Measurements from ENCODE around the gene LRRFIP1. TPM values are rescaled to one million over a fixed set of nuclear protein-coding genes. Genes with fewer than 3 reads are reported as not detected.

The LRRFIP1 gene
- total and polyA plus RNA-seq, 9 donors: 27.4 to 71.1 (median 56.1) TPM

DNA sequence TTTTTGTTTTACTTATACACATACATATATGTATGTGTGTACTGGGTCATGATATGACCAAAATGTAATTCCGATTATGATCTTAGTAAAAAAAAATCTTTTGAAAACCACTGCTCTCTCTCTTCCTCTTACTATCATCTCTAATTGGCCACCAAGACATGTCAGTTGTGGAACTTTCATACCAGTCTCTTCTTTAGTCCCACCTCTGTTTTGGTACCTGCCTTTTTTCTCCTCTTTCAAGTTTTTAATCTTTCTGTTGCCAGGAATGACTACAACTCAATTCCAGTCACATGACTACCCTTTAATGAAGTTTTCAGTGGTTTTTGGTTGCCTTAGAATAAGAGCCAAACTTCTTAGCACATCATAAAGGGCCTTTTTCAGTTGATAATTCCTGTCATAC, 188.2 kb downstream of the LRRFIP1 start:
- no peak overlapping the region for H3K4me3 ChIP-seq
- H3K36me3 ChIP-seq: no peaks in the 10 kb centered on the region
- no peak for DNase-seq
- no peaks in the 10 kb centered on the region for H3K27me3 ChIP-seq
- H3K9me3 ChIP-seq: no peaks in the 10 kb centered on the region
- 80 to 89% (median 83%) methylated on average over 1 of the region's 1 CpG for WGBS, 3 donors
- no peak overlapping the region for H3K27ac ChIP-seq
- H3K4me1 ChIP-seq (ENCODE audit: insufficient read depth): no peaks in the 10 kb centered on the region
- intact Hi-C loops (cut with DNase I): no loop called here
- TF ChIP-seq, protein P1, sequence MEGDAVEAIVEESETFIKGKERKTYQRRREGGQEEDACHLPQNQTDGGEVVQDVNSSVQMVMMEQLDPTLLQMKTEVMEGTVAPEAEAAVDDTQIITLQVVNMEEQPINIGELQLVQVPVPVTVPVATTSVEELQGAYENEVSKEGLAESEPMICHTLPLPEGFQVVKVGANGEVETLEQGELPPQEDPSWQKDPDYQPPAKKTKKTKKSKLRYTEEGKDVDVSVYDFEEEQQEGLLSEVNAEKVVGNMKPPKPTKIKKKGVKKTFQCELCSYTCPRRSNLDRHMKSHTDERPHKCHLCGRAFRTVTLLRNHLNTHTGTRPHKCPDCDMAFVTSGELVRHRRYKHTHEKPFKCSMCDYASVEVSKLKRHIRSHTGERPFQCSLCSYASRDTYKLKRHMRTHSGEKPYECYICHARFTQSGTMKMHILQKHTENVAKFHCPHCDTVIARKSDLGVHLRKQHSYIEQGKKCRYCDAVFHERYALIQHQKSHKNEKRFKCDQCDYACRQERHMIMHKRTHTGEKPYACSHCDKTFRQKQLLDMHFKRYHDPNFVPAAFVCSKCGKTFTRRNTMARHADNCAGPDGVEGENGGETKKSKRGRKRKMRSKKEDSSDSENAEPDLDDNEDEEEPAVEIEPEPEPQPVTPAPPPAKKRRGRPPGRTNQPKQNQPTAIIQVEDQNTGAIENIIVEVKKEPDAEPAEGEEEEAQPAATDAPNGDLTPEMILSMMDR (IDR thresholded peaks at IDR 0.05): no peak
- TF ChIP-seq EP300 (IDR thresholded peaks at IDR 0.05): no peak
- TF ChIP-seq POLR2A (IDR thresholded peaks at IDR 0.05): no peak

DNA sequence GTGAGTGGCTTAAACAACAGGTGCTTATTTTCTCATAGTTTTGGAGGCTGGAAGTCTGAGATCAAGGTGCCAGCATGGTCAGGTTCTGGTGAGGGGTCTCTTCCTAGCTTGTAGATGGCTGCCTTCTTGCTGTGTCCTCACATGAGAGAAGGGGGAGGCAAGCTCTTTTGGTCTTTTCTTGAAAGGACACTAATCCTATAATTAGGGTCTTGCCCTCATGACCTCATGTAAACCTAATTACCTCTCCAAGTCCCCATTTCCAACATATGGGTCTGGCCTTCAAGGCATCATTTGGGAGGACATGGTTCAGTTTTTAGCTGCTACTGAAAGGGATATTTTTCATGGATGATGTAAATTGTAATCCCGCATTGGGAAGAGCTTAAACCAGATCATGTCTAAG, 189.1 kb downstream of the LRRFIP1 start:
- H3K9me3 ChIP-seq: no peaks in the 10 kb centered on the region
- no peaks in the 10 kb centered on the region for H3K36me3 ChIP-seq
- H3K4me1 ChIP-seq (ENCODE audit: insufficient read depth): no peaks in the 10 kb centered on the region
- intact Hi-C loops (cut with DNase I): no loop called here
- TF ChIP-seq POLR2A (IDR thresholded peaks at IDR 0.05) (no peak), EP300 (IDR thresholded peaks at IDR 0.05) (no peak)
- TF ChIP-seq, protein P1 (IDR thresholded peaks at IDR 0.05): no peak
- H3K27ac ChIP-seq: no peak overlapping the region
- DNase-seq: no peak
- WGBS, 3 donors: 89 to 96% (median 92%) methylated on average over 1 of the region's 1 CpG
- H3K4me3 ChIP-seq: no peak overlapping the region
- H3K27me3 ChIP-seq: no peaks in the 10 kb centered on the region

DNA sequence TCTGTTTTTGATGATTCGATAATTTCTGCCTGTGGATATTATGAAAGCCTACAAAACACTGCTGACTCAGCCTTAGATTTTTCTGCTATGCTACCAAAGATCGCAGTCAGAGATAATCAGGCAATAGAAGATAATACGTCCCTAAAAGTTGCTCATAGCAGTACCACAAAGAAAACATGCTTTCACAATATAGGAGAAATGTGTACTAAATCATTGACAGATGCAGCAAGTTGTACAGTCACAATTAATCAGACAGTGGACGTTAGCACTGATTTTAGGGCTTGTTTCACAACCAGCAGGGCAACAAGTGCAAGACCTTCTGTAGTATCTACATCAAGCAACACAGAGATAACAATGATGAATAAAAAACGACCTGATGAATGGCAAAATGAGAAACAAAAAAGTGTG, 190.7 kb downstream of the LRRFIP1 start:
- H3K9me3 ChIP-seq: no peaks in the 10 kb centered on the region
- intact Hi-C loops (cut with DNase I): no loop called here
- TF ChIP-seq POLR2A (IDR thresholded peaks at IDR 0.05) (no peak), EP300 (IDR thresholded peaks at IDR 0.05) (no peak)
- TF ChIP-seq, protein P1 (IDR thresholded peaks at IDR 0.05): no peak
- no peak for DNase-seq
- H3K4me1 ChIP-seq (ENCODE audit: insufficient read depth): no peaks in the 10 kb centered on the region
- H3K4me3 ChIP-seq: no peak overlapping the region
- H3K27ac ChIP-seq: no peak overlapping the region
- no peaks in the 10 kb centered on the region for H3K27me3 ChIP-seq
- 58 to 62% (median 59%) methylated on average over 5 of the region's 5 CpGs for WGBS, 3 donors
- H3K36me3 ChIP-seq: no peaks in the 10 kb centered on the region

DNA sequence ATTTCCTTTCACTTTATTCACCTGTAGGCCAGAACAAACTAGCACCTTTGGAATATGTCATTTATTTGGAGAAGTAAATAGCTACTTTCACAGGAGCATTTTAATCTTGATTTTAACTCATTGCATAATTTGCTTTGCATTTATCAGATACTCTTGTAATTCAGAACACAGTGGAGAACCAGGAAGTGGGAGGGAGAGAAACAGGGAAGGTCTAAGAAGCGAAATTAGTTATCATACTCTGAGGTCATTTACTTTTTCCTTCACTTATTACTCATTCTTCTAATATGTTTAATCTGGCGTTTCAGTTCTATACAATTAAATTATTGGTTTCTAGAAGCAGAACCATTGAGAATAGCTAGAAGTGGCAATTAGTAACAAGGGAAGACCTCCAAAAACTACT, 191.8 kb downstream of the LRRFIP1 start:
- Histone ChIP-seq H3K4me3 (no peak overlapping the region), H3K27ac (no peak overlapping the region), H3K4me1 (ENCODE audit: insufficient read depth) (no peaks in the 10 kb centered on the region), H3K9me3 (no peaks in the 10 kb centered on the region), H3K36me3 (no peaks in the 10 kb centered on the region), H3K27me3 (no peaks in the 10 kb centered on the region)
- intact Hi-C loops (cut with DNase I): no loop called here
- TF ChIP-seq, protein P1 (IDR thresholded peaks at IDR 0.05): no peak
- TF ChIP-seq EP300 (IDR thresholded peaks at IDR 0.05) (no peak), POLR2A (IDR thresholded peaks at IDR 0.05) (no peak)
- DNase-seq: no peak
- 79 to 89% (median 85%) methylated on average over 2 of the region's 2 CpGs for WGBS, 3 donors

DNA sequence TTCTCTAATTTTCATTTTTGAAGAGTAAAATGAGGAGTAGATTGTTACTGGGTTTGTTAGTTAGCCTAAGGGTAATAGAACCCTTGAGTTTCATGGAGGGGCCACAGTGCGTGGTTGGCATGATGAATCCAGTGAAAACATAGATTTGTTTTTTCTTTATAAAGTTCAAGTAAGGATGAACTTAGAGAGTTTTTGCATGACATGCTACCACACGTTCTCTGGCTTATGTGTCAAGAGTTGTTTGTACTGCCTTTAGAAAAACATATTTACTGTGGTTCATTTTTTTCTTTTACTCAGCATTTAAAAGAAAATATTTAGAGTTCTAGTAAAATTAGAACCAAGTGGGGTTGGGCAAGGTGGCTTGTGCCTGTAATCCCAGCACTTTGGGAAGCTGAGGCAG, 193.0 kb downstream of the LRRFIP1 start:
- 69 to 81% (median 74%) methylated on average over 2 of the region's 2 CpGs for WGBS, 3 donors
- intact Hi-C loops (cut with DNase I): no loop called here

More for the DNA sequence above, 193.0 kb downstream of the LRRFIP1 start:
- TF ChIP-seq, protein P1 (IDR thresholded peaks at IDR 0.05): no peak
- TF ChIP-seq POLR2A (IDR thresholded peaks at IDR 0.05): no peak
- no peak for TF ChIP-seq EP300 (IDR thresholded peaks at IDR 0.05)
- no peaks in the 10 kb centered on the region for H3K9me3 ChIP-seq
- H3K4me1 ChIP-seq (ENCODE audit: insufficient read depth): no peaks in the 10 kb centered on the region
- DNase-seq: no peak
- H3K27me3 ChIP-seq: no peaks in the 10 kb centered on the region
- H3K27ac ChIP-seq: no peak overlapping the region
- no peak overlapping the region for H3K4me3 ChIP-seq
- H3K36me3 ChIP-seq: no peaks in the 10 kb centered on the region

Measured in ovary (tissue), 9 donors.